VCaP (cell line): ENCODE results near the gene CTNNA3.

Experiments
- H3K27ac ChIP-seq: fragments of 450-650 bp; 2 replicates; pipeline ENCODE4 v1.5.1; 2017
- CTCF ChIP-seq: fragments of 450-650 bp; conservative IDR thresholded peaks from 2 replicates; pipeline ENCODE4 v1.5.1; 2017; ENCODE audit warnings: mild to moderate bottlenecking, moderate library complexity

CTNNA3 gene

GRCh38 chr10:66218289-66218688 lies 1477.7 kb downstream of the CTNNA3 start:
- TF ChIP-seq CTCF: no peak
- no peak overlapping the region for H3K27ac ChIP-seq

- TF ChIP-seq CTCF: no peak
- H3K27ac ChIP-seq: no peak overlapping the region
Measured at GRCh38 chr10:66215920-66216319, 1480.1 kb downstream of the CTNNA3 start.

- no peak overlapping the region for H3K27ac ChIP-seq
- no peak for TF ChIP-seq CTCF
Measured at GRCh38 chr10:66214721-66215404, 1481.1 kb downstream of the CTNNA3 start.

- no peak overlapping the region for H3K27ac ChIP-seq
- no peak for TF ChIP-seq CTCF
Measured at GRCh38 chr10:66209025-66209424, 1487.0 kb downstream of the CTNNA3 start.

- no peak for TF ChIP-seq CTCF
- H3K27ac ChIP-seq: no peak overlapping the region
Measured at GRCh38 chr10:66204838-66205237, 1491.2 kb downstream of the CTNNA3 start.

- TF ChIP-seq CTCF: no peak
- no peak overlapping the region for H3K27ac ChIP-seq
Measured at GRCh38 chr10:66202101-66202500, 1493.9 kb downstream of the CTNNA3 start.

GRCh38 chr10:66192162-66192831 lies 1503.7 kb downstream of the CTNNA3 start:
- TF ChIP-seq CTCF: no peak
- H3K27ac ChIP-seq: no peak overlapping the region
